SK-N-SH (cell line): ENCODE measurements around the gene SCAPER. TPM values are rescaled to one million over a fixed set of nuclear protein-coding genes. Genes with fewer than 3 reads are reported as not detected.

Experiments used
- CTCF ChIA-PET: fragments of 300-600, 350-600 bp; formaldehyde crosslinking; extraction: SDS; loops from one replicate; lab custom pipeline; 2021; lab: Yijun Ruan, JAX
- POLR2A ChIA-PET: fragments of 350-600 bp; sonication (Branson Sonifier 250); formaldehyde crosslinking; extraction: SDS; loops from one replicate; lab custom pipeline; 2020; ENCODE audit warnings: antibody characterized with exemption, inconsistent platforms; lab: Yijun Ruan, JAX
- DNase-seq: peaks from one replicate; pipeline ENCODE4 v3.0.0; 2012
- H2AFZ ChIP-seq: fragments of 200-600 bp; sonication (generic); 2 replicates; pipeline ENCODE4 v1.8.1; 2016; ENCODE audit warnings: antibody characterized with exemption, mild to moderate bottlenecking, low read depth
- H3F3A ChIP-seq: fragments of 200-600 bp; sonication (generic); replicated peaks from 2 replicates; pipeline ENCODE3; 2016; ENCODE audit warnings: antibody characterized with exemption, mild to moderate bottlenecking; ENCODE audit not compliant: insufficient read depth
- H3K27ac ChIP-seq, 2 experiments: fragments of 200-500 bp in 1 of 2; fragments of 200-600 bp in 1 of 2; sonication (Bioruptor generic) in 1 of 2; sonication (generic), shearing (Covaris generic) in 1 of 2; 2 replicates each; pipeline versions ENCODE4 v1.5.1 to v1.6.1; 2014 to 2016; ENCODE audit warnings: low read depth in 2 of 2, inconsistent platforms in 1 of 2, low read length in 1 of 2, mild to moderate bottlenecking in 1 of 2, mixed read lengths in 1 of 2
- H3K27me3 ChIP-seq: fragments of 200-600 bp; sonication (generic), shearing (Covaris generic); 2 replicates; pipeline ENCODE4 v1.6.1; 2016; ENCODE audit warnings: mixed run types; ENCODE audit not compliant: insufficient read depth
- H3K36me3 ChIP-seq, 2 experiments: fragments of 200-500 bp in 1 of 2; fragments of 200-600 bp in 1 of 2; sonication (Bioruptor generic) in 1 of 2; sonication (generic) in 1 of 2; replicated peaks in 1 of 2; 2 replicates each; pipeline versions ENCODE3 to v1.5.1; 2014 to 2016; ENCODE audit warnings: low read length in 1 of 2, mild to moderate bottlenecking in 1 of 2; ENCODE audit not compliant: insufficient read depth in 2 of 2, control insufficient read depth in 1 of 2
- H3K4me1 ChIP-seq, 2 experiments: fragments of 200-500 bp in 1 of 2; fragments of 200-600 bp in 1 of 2; sonication (Bioruptor generic) in 1 of 2; sonication (generic), shearing (Covaris generic) in 1 of 2; 2 replicates each; pipeline versions ENCODE4 v1.5.1 to v1.6.1; 2014 to 2016; ENCODE audit warnings: low read depth in 1 of 2, low read length in 1 of 2, mixed run types in 1 of 2; ENCODE audit not compliant: insufficient read depth in 2 of 2, control insufficient read depth in 1 of 2
- H3K4me2 ChIP-seq: fragments of 200-600 bp; sonication (generic), shearing (Covaris generic); 2 replicates; pipeline ENCODE4 v1.6.1; 2017; ENCODE audit warnings: mixed run types
- H3K4me3 ChIP-seq, 2 experiments: fragments of 200-500 bp in 1 of 2; fragments of 200-600 bp in 1 of 2; sonication (Bioruptor generic) in 1 of 2; sonication (generic), shearing (Covaris generic) in 1 of 2; 2 replicates each; pipeline versions ENCODE4 v1.5.1 to v1.8.1; 2014 to 2016; ENCODE audit warnings: low read depth in 2 of 2, inconsistent platforms in 1 of 2, low read length in 1 of 2, mild to moderate bottlenecking in 1 of 2, mixed read lengths in 1 of 2, moderate library complexity in 1 of 2
- H3K79me2 ChIP-seq: fragments of 200-600 bp; sonication (generic); 2 replicates; pipeline ENCODE4 v1.8.1; 2017; ENCODE audit warnings: mild to moderate bottlenecking; ENCODE audit not compliant: insufficient read depth
- H3K9ac ChIP-seq: fragments of 200-600 bp; sonication (generic); 2 replicates; pipeline ENCODE4 v1.6.1; 2017; ENCODE audit warnings: mixed run types
- H3K9me2 ChIP-seq: fragments of 200-600 bp; sonication (generic); 2 replicates; pipeline ENCODE4 v1.6.1; 2017; ENCODE audit warnings: mixed run types
- H3K9me3 ChIP-seq: fragments of 200-600 bp; sonication (generic); 2 replicates; pipeline ENCODE4 v1.6.1; 2017; ENCODE audit warnings: mixed run types, mild to moderate bottlenecking, moderate library complexity
- H4K20me1 ChIP-seq: fragments of 200-600 bp; sonication (generic); 2 replicates; pipeline ENCODE4 v1.6.1; 2017; ENCODE audit warnings: mild to moderate bottlenecking, mixed run types; ENCODE audit not compliant: insufficient read depth
- CTCF ChIP-seq: fragments of 200-600 bp; sonication (generic); IDR thresholded peaks from 2 replicates; pipeline ENCODE4 v1.6.1; 2017; ENCODE audit warnings: antibody characterized with exemption, mild to moderate bottlenecking, moderate library complexity
- EP300 ChIP-seq, 2 experiments: IDR thresholded peaks; 2 replicates each; pipeline versions ENCODE4 v1.4.0 to v1.6.1; 2012; ENCODE audit warnings: borderline replicate concordance in 1 of 2, low read depth in 1 of 2, low read length in 1 of 2
- FOXM1 ChIP-seq: IDR thresholded peaks from 2 replicates; pipeline ENCODE4 v1.4.0; 2012; ENCODE audit warnings: low read depth, mild to moderate bottlenecking
- IRF3 ChIP-seq: fragments of 150-350 bp; IDR thresholded peaks from 2 replicates; pipeline ENCODE4 v1.6.1; 2016; ENCODE audit warnings: mild to moderate bottlenecking, low read depth, low read length
- JUND ChIP-seq: IDR thresholded peaks from 2 replicates; pipeline ENCODE4 v1.4.0; 2012
- MAX ChIP-seq: IDR thresholded peaks from 2 replicates; pipeline ENCODE4 v1.4.0; 2012; ENCODE audit warnings: low read depth
- MEF2A ChIP-seq: IDR thresholded peaks from 2 replicates; pipeline ENCODE4 v1.4.0; 2012; ENCODE audit warnings: low read depth, borderline replicate concordance
- POLR2AphosphoS5 ChIP-seq: IDR thresholded peaks from 2 replicates; pipeline ENCODE4 v1.6.1; 2012; ENCODE audit warnings: low read depth, low read length
- RAD21 ChIP-seq: IDR thresholded peaks from 2 replicates; pipeline ENCODE4 v1.6.1; 2012; ENCODE audit warnings: mild to moderate bottlenecking, low read length
- REST ChIP-seq: IDR thresholded peaks from 2 replicates; pipeline ENCODE4 v1.6.1; 2012; ENCODE audit warnings: mild to moderate bottlenecking, low read depth, low read length, moderate library complexity
- SIN3A ChIP-seq: IDR thresholded peaks from 2 replicates; pipeline ENCODE4 v1.6.1; 2012; ENCODE audit warnings: low read depth, mild to moderate bottlenecking, low read length, moderate library complexity, borderline replicate concordance
- TAF1 ChIP-seq: IDR thresholded peaks from 2 replicates; pipeline ENCODE4 v1.6.1; 2012; ENCODE audit warnings: low read depth, mild to moderate bottlenecking, low read length, moderate library complexity, borderline replicate concordance
- TEAD4 ChIP-seq: IDR thresholded peaks from 2 replicates; pipeline ENCODE4 v1.4.0; 2012; ENCODE audit warnings: mild to moderate bottlenecking, borderline replicate concordance; ENCODE audit not compliant: insufficient read depth
- USF2 ChIP-seq: fragments of 150-350 bp; IDR thresholded peaks from 2 replicates; pipeline ENCODE4 v1.6.1; 2017; ENCODE audit warnings: antibody characterized with exemption, low read length, low read depth, borderline replicate concordance
- YY1 ChIP-seq: IDR thresholded peaks from 2 replicates; pipeline ENCODE4 v1.4.0; 2012; ENCODE audit warnings: low read depth, mild to moderate bottlenecking
- ZBTB33 ChIP-seq: IDR thresholded peaks from 2 replicates; pipeline ENCODE4 v1.4.0; 2012; ENCODE audit warnings: low read depth, borderline replicate concordance
- WGBS: methylation state at CpG from one replicate; pipeline ENCODE4 v1.1.6; 2017; ENCODE audit warnings: low lambda C conversion rate; 5-methylcytosine and 5-hydroxymethylcytosine counted together
- polyA plus RNA-seq, 3 experiments: library from polyadenylated mRNA; depleted of rRNA; stranded (reverse); fragments of >200 nt; gene quantifications; 2 replicates each; pipeline ENCODE4 v1.2.3, GENCODE V29; 2012

Gene SCAPER
- polyA plus RNA-seq, 1 of the 3 experiments (the other 2 are of a cell fraction) = 1.8 TPM

GRCh38 chr15:76863123-76863522 lies 42.0 kb downstream of the SCAPER start (continued):
- TF ChIP-seq ZBTB33 = no peak
- no peak for TF ChIP-seq USF2
- TF ChIP-seq FOXM1 = no peak
- TF ChIP-seq POLR2AphosphoS5 = no peak
- TF ChIP-seq REST = no peak

- Histone ChIP-seq H3K79me2 (no peaks in the 10 kb centered on the region), H3K9ac (no peak overlapping the region), H3F3A (peaks cover 8% of the 10 kb centered on the region), H3K27me3 (no peaks in the 10 kb centered on the region), H3K9me3 (no peaks in the 10 kb centered on the region), H4K20me1 (no peaks in the 10 kb centered on the region), H3K4me3 (no peak overlapping the region), H3K9me2 (0 out of 2 replicates have a peak, but pooled peaks cover 2% of the 10 kb centered on the region), H3K4me2 (no peak overlapping the region), H2AFZ (no peak overlapping the region), H3K4me1 (no peaks in the 10 kb centered on the region; a peak in 2 of 4 replicates), H3K36me3 (peaks cover 0 to 5% of the 10 kb centered on the region in 2 experiments), H3K27ac (no peak overlapping the region)
- no peak for DNase-seq
- ChIA-PET CTCF (interaction anchor here (1.9 kb wide), 1 partner anchor 712 kb away, joined by 4 read pairs; no protein-coding TSS in a partner anchor), POLR2A (no interaction called here)
- WGBS = 82% methylated on average over 4 of the region's 4 CpGs
- no peak for TF ChIP-seq MEF2A
- no peak for TF ChIP-seq RAD21
- no peak for TF ChIP-seq MAX
- no peak for TF ChIP-seq CTCF
- no peak for TF ChIP-seq YY1
- TF ChIP-seq POLR2AphosphoS5 = no peak
- no peak for TF ChIP-seq ZBTB33
- TF ChIP-seq TAF1 = no peak
- TF ChIP-seq EP300 (IDR thresholded peaks at IDR 0.05; ENCODE audit: borderline replicate concordance in 1 of 2, low read depth in 1 of 2, low read length in 1 of 2) = no peak
- no peak for TF ChIP-seq TEAD4
- no peak for TF ChIP-seq IRF3
- no peak for TF ChIP-seq SIN3A
- TF ChIP-seq JUND = no peak
- TF ChIP-seq USF2 = no peak
Measured at GRCh38 chr15:76861815-76862397, 43.2 kb downstream of the SCAPER start.
